ENCODE results near the gene KRTAP10-7.
"Not testable (repeated sequence)": the region's sequence is repeated elsewhere in the genome, so short reads cannot be mapped to it uniquely, and the experiment has no call there.

The KRTAP10-7 gene

DNA sequence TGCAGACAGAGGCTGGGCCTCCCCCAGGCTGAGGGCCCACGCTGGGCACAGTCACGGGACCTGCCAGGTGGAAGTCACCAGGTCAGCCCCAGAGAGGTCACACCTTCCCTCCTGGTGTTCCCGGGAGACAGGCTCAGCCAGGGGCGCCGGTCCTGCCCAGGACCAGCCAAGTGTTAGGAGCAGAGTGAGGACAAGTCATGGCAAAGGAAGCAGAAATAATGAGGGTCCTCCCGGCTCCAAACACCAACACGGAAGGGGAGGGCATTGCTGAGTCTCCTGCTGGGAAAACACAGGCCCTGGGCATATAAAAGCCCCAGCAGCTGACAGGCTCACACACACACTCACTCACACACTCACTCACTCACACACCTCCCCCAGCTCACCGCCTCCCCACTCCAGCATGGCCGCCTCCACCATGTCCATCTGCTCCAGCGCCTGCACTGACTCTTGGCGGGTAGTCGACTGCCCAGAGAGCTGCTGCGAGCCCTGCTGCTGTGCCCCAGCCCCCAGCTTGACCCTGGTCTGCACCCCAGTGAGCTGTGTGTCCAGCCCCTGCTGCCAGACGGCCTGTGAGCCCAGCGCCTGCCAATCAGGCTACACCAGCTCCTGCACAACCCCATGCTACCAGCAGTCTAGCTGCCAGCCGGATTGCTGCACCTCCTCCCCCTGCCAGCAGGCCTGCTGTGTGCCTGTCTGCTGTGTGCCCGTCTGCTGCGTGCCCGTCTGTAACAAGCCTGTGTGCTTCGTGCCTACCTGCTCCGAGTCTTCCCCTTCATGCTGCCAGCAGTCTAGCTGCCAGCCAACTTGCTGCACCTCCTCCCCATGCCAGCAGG, 36.8 kb downstream of the KRTAP10-7 start, which contains the start of gene KRTAP10-10:
KRTAP10-10 (plus strand) TSS at position 339 of the 833 bp plus-strand sequence; CDS start at position 401, 62 bp downstream.
- DNase-seq, result no peak

DNA sequence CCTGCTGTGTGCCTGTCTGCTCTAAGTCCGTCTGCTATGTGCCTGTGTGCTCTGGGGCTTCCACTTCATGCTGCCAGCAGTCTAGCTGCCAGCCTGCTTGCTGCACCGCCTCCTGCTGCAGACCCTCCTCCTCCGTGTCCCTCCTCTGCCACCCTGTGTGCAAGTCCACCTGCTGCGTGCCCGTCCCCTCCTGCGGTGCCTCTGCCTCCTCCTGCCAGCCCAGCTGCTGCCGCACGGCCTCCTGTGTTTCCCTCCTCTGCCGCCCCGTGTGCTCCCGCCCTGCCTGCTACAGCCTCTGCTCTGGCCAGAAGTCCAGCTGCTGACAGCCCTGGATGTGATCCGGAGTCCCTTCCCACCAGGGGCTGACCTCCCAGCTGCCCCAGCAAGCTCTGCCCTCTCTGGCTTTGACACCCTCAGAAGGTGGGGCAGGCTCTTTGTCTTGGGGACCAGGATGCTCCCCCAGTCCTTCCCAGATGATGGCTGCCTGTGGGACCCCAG, 37.5 kb downstream of the KRTAP10-7 start:
- DNase-seq, result not testable (repeated sequence)

DNA sequence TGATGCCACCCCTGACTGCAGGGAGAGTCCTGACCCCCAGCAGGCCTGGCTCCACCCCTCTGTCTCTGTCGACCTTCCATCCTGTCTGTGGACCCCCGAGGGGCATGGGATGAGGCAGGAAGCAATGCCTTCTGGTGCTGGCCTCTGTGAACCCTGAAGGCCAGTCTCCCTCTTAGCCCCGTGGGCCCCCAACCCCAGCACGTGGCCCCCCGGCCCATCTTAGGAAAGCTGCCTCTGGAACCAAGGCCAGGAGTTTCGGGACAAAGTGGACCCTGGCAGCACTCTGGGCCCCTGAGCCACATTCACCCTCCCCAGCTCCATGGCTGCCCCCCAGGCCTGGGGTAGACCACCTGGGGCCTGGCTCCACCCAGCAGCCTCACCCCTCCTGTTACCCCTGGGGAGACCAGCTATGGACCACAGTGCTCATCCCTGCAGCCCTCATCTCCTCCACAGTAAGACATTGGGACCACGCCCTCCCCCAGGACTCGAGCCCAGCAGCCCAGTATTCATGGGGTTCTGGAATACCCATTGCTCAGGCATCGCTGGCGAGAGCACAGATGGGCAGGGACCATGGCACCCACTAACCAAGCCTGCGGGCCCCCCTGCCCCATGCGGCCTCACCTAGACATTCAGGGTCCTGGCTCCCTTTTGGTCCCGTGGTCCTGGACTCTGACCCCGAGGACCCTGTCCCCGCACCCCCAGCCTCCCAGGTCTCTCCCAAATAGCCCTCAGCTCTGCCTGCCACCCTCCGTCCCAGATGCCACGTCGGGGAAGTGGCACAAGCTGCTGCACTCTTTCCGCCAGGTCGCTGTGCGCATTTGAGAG, 38.3 kb downstream of the KRTAP10-7 start:
- not testable (repeated sequence) for DNase-seq

DNA sequence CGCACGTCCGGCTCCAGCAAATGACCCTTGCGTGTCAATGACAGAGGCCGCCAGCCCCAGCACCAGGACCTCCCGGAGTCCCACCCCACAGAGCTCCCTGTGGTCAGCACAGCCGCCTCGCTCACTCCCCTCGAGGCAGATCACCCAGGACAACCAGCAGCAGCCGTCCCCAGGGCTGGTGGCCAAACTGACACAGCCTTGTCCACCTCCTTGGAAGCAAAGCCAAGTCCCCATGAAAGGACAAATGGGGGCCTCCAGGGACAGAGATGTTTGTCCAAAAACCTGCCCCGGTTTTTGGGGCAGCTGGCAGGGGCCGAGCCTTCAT, 38.9 kb downstream of the KRTAP10-7 start:
- no peak for DNase-seq

DNA sequence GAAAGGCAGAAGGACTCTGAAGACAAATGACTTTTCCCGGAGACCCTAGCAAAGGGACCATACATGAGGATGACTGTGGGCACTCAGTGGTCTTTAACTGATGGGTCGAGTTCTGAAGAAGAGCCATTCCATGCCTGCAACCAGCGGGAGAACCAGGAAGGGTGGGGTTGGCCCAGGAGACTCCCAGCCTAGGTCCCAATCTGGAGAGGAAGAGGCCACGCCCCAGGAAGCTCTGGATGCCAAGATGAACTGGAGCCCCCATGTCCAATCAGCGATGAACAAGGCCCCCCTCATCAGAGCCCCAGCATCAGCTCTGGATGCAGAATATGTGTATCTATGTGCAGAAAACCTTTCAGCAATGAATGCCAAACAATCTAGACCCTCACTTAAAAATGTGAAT, 40.4 kb downstream of the KRTAP10-7 start:
- no peak for DNase-seq

DNA sequence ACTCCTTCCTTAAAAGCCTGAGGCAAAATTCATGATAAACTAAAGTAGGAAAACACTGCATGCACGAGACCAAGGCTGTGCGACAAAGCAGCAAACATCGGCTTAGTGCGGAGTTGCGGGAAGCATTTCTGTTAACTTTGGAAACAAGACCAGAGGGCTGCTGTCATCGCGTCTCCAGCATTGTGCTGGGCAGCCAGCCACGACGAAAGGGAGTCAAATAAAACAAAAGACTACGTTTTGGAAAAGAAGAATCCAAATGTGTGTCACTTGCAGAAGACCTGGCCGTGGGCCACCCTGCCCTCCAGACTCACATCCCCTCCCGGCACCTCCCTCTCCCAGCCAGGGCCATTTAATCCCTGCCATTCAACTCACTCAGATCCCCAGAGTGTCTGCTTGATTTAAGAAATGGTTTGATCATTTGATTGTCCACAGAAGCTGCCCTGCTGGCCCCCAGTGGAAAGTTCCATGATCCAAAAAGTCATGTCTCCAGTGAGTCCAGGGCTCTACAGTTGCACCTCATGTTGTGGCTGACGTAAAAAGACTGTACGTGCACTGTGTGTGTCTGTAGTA, 43.4 kb downstream of the KRTAP10-7 start:
- no peak for DNase-seq

DNA sequence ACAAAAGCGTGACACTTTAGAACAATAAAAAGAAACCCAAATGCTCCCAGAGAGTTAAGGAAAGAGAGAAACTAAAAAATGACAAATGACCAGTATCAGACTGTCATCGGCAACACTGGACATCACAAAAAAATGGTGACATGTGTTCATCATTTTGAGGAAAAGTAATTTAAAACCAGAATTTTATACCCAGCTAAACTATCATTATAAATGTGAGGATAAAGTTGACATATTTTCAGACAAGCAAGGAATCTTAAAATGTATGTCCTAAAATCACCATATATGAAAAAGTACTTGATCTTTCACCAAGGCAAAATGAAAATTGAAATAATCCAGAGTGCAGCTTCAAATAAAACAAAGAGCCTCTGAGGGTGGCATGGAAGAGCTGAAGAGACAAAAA, 44.5 kb downstream of the KRTAP10-7 start:
- DNase-seq, result no peak

DNA sequence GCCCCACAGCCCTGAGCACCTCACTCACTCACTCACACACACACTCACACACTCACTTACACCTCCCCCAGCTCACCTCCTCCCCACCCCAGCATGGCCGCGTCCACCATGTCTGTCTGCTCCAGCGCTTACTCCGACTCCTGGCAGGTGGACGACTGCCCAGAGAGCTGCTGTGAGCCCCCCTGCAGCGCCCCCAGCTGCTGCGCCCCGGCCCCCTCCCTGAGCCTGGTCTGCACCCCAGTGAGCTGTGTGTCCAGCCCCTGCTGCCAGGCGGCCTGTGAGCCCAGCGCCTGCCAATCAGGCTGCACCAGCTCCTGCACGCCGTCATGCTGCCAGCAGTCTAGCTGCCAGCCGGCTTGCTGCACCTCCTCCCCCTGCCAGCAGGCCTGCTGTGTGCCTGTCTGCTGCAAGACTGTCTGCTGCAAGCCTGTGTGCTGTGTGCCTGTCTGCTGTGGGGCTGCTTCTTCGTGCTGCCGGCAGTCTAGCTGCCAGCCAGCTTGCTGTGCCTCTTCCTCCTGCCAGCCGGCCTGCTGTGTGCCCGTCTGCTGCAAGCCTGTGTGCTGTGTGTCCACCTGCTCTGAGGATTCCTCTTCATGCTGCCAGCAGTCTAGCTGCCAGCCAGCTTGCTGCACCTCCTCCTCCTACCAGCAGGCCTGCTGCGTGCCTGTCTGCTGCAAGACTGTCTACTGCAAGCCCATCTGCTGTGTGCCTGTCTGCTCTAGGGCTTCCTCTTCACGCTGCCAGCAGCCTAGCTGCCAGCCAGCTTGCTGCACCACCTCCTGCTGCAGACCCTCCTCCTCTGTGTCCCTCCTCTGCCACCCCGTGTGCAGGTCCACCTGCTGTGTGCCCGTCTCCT, 46.2 kb downstream of the KRTAP10-7 start, which contains the start of gene KRTAP10-11:
KRTAP10-11 (plus strand) TSS at position 49 of the 856 bp plus-strand sequence; CDS start at position 94, 45 bp downstream.
- not testable (repeated sequence) for DNase-seq

DNA sequence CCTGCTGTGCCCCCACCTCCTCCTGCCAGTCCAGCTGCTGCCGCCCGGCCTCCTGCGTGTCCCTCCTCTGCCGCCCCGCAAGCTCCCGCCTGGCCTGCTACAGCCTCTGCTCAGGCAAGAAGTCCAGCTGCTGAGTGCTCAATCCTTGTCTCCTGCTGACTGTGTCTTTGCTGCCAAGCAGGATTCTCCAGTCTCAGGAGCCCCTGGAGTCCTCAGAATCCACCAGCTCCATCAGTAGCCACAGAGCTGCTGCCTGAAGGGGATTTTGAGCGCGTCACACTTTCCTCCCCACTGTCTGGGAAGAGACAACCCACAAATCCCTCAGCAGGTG, 46.8 kb downstream of the KRTAP10-7 start:
- DNase-seq, result no peak

DNA sequence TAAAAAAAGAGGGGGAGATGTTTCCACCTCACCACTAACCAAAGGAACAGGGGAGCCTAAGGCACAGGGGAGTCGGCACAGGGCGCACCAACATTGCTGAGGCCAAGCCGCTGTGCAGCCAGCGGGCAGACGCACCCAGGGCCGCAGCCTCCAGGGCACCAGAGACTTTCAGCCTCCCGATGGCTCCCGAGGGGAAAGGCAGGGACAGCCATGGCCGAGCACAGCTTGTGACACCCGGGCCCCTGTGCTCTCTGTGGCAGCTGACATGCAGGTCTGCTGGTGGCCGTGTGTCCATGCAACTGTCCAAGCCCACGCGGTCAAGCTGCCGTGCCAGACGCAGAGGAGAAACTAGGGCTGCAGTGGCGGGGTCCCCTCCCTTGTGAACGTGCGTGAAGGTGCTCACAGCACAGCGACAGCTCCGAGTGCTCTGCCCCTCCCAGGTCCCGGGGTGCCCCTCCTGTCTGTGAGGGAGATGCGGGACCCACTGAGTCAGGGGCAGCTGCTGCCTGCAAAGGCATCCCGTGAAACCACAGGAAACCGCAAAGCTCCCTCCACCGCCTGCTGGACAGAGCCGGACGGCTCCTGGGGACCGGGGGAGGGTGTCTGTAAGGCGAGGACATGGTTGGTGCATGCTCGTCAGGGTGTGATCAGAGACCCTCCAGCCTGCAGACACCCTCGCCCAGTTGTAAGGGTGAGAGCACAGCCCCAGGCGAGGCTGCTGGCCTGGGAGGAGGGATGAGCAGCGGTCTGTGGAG, 48.3 kb downstream of the KRTAP10-7 start:
- no peak for DNase-seq

DNA sequence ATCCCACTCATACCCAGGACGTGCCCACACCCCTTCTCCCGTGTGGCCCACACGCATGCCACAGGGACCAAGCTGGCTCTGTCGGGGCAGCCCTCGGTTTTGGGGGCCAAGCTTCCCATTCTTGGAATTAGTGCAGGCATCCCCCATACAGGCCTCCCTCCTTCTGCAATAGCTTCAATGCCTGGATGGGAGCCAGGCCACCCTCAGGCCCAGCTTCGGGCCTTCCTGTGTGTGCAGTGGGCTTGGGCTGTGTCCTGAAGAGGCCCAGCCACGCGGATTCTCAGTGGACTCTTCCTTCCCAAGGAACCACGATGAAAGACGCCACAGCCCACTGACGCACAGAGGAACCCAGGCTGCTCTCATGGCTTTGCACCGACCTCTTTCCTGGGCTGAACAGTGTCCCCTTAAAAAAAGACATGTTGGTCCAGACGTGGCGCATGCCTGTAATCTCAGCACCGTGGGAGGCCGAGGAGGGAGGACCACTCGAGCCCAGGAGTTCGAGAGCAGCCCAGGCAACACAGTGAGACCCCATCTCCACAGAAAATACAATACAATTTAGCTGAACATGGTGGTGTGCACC, 49.2 kb downstream of the KRTAP10-7 start:
- DNase-seq, result no peak

DNA sequence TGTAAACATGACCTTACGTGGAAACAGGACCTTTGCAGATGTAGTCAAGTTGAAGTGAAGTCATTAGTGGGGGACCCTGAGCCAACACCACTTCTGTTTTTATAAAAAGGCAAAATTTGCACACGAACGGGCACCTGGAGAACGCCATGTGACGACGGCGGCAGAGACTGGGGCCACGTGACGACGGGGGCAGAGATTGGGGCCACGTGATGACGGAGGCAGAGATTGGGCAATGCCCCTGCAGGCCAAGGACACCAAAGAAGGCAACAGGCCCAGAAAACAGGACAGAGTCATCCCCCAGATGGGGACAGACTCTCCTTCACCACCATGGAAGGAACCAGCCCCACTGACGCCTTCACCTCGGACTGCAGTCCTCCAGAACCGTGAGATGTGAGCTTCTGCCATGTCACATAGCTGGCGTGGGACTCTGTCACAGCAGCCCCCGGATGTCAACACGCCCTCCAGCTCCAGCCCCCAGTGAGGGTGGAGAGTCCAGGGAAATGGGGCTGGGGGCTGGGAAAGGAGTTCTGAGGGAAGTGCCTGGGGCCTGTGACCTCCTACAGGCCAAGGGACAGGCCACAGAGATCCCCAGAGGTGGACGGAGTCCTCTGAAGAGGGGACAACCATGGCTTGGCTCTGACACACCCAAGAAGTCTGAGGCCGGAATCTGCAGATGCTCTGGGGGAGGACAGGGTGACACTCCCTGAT, 50.0 kb downstream of the KRTAP10-7 start:
- no peak for DNase-seq

DNA sequence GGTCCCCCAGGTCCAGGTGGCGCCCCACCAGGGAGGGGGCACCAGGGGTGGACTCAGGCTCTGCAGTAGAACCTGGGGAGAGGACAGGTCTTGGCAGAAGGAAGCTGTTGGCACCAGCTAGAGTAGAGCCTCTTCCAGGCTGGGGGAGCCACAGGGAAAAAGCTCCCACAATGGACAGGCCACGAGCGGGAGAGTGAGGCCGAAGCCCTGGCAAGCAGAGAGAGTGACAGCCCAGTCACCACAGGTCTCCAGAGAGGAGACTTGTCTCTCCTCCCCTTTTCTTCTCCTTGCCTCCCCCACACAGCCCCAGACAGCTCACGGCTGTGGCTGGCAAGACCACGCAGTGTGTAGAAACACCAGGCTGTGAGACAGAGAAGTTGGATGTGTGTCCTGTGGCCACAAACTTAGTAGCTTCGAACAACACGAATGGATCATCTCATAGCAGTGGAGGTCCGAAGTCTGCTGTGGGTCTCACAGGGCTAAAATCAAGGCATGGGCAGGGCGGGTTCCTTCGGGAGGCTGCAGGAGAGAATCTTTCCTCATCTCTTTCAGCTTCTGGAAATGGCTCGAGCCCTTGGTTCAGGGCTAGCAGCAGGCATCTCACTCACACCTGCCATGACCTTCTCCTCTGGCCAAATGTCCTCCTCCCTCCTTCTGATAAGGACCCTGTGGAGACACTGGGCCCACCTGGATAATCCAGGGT, 50.7 kb downstream of the KRTAP10-7 start:
- no peak for DNase-seq
